Measurements from ENCODE around the gene STARD3. TPM values are rescaled to one million over a fixed set of nuclear protein-coding genes. Genes with fewer than 3 reads are reported as not detected.
A peak's percentile ranks its signal among the peaks of the same experiment; 100 is the strongest.

STARD3 gene
- total RNA-seq, 1 donor from 2014 or later, result 50.2 TPM

DNA sequence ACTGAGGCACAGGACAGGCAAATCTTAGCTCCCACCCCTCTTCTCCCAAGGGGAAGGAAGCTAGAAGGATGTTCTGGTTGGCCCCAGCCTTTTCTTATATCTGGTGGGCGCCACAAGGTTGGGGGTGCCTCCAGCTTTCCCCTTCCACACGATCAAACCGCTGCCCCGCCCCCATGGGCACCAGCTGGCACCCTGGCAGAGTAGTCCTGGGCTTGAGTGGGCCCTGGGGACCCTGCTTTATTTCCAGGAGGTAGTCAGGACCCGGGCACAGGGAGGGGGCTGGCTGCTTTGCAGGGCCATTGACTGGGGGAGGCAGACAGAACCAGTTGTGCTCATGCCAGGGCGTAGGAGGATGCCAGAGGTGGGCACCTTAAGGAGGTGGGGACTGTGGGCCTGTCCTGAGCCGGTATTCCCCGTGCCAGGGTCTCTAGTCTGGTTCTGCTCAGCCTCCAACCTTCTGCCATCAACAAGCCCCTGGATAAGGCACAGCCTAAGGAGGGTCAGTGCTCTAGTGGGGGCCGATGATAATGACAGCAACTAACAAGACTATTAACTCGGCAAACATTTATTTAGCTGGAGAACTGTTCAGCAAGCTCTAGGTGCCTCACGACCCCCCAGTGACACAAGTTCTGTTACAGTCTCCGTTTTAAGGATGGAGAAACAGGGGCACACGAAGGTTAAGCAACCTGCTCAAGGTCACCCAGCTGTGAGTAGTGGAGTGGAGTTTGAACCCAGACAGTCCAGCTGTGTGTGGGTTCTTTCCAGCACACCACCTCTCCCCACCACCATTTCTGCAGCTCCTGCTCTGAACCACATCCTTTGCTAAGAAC lies 17.8 kb upstream of the STARD3 start:
- no peak for DNase-seq (ENCODE audit: extremely low read depth, low read depth, low spot score)

DNA sequence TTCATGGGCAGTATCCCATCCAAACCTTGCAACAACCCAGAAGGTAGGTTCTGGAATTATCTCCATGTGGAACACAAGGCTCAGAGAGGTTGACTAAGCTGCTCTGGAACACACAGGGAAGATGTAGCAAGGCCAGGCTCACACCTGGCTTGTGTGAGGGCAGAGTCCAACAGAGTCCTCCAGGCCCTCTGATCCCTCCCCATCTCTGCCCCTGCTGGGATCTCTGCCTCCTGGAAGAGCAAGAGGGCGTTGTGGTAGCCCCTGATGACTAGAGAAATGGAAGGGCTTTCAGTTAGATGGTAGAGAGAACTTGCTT lies 17.2 kb upstream of the STARD3 start:
- DNase-seq (ENCODE audit: extremely low read depth, low read depth, low spot score), result no peak

DNA sequence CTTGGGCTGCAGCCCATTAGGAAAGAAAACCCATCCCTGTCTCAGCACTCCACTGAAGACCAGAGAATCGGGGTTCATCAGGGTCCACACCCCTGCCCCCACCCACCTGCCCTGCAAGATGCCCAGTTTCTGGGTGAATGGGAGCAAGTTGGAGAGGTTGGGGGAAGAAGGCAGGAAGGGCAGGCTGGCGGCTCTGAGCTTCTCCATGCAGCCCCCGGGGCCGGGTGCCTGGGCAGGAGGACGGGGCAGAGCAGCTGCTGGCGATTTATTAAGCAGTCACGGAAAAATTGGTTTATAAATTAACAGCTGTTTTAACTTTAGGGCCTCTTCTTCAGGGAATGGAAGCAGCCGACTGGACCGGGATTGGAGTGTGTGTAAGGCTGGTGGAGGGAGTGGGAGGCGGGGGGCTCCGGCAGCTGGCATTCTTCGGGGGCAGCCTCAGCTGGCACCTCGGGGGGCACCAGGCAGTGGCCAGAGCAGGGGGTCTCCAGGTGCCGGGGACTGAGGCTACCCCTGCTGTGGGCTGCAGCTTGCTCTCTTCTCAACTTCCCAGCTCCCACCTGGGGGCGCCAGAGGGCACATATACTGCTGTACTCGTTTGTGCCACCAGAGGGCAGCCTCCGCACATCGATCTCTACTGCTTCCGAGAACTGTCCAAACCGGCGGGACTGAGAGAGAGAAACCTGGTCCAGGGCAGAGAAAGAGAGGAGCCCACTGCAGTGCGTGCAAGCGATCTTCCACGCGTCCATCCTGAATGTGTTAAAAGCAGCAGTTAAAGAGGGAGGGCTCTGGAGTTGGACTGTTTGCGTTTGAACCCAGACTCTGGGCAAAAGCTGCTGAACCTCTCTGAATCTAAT lies 15.2 kb upstream of the STARD3 start:
- DNase-seq (ENCODE audit: extremely low read depth, low read depth, low spot score), result peak; percentile 39

DNA sequence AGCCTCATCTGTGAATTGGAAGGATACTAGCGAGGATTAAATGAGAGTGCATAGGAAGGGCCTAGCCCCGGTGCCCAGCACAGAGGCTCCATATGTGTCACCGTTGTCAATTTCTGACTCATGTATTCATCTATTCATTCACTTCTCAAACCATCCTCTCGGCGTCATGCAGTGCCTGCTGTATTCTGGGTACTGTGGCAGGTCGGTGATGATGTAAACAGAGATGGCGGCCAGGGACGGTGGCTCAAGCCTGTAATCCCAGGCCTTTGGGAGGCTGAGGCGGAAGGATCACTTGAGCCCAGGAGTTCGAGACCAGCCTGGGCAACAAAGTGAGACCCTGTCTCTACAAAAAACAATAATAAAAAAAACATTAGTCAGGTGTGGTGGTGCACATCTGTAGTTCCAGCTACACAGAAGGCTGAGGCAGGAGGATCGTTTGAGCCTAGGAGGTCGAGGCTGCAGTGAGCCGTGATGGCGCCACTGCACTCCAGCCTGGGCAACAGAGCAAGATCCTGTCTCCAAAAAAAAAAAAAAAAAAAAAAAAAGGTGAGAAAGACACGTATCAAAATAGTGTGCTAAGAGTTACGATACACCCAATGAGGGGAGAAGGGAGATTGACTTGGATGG lies 14.5 kb upstream of the STARD3 start:
- DNase-seq (ENCODE audit: extremely low read depth, low read depth, low spot score), result no peak

DNA sequence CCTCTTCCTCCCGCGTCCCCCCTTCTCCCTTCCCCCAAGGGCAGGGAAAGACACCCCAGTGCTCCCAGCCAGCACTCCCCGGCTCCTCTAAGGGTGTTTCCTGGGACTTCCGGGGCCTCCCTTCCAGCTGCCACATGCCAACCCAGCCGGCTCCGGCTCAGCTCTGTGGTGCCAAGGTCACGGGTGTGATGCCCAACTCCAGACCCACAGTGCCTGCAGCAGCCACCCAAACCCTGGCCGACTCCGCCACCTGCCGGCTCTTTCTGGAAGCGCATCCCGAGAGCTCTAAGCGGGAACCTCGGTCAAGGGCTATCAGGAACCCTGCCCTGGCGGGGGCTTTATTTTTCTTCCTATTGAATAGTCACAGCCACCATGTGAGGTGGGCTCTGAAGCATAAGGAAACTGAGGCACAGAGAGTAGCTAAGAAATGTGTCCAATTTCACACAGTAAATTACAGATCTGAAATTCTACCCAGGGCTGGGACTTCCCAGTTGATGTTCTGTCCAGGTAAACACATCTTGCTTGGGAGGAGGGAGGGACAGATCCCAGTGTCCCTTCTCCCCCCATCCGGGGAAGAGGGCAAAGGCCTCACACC lies 13.5 kb upstream of the STARD3 start:
- no peak for DNase-seq (ENCODE audit: extremely low read depth, low read depth, low spot score)

DNA sequence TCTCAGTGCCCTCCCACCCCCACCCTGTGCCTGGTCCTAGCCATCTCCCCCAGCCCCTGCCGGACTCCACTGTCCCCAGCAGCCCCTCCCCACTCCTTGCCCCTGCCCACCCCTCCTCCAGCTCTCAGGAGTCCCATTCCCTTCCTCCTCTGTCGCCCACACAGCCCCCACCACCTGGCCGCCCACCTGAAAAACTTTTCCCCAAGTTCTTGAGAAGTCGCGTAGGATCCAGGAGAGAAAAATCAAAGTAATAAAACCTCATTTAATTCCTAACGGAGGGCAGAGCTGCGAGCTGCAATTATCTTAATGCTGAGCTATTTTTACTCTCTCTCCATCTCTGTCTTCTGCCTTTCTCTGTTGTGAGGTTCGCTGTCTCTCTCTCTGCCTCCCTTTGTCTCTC lies 12.6 kb upstream of the STARD3 start:
- no peak for DNase-seq (ENCODE audit: extremely low read depth, low read depth, low spot score)

DNA sequence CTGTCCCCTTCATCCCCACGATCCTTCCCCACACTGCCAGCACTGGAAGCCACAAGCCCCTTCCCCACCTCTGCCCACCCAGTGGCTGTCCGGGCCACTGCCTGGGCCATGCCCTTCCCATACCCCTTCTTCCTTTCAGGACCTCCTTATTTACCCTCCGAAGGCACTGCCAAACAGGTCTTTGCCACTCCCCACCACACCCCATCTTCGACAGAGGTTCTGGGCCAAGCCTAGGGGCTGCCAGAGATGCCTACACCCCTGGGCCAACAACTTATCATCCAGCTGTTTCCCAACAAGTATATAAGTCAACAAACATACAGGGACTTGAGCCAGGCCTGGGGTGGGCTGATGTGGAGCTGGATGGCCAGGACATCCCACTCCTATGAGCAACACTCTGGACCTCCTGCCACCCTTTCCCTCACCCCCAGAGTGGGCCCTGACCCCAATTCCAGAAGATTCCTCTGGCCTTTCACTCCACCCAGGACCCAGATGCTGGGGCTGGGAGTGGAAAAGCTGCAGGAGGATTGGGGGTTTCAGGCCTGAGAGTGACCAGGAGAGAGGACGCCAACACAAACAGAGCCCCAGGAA lies 11.7 kb upstream of the STARD3 start:
- no peak for DNase-seq (ENCODE audit: extremely low read depth, low read depth, low spot score)

DNA sequence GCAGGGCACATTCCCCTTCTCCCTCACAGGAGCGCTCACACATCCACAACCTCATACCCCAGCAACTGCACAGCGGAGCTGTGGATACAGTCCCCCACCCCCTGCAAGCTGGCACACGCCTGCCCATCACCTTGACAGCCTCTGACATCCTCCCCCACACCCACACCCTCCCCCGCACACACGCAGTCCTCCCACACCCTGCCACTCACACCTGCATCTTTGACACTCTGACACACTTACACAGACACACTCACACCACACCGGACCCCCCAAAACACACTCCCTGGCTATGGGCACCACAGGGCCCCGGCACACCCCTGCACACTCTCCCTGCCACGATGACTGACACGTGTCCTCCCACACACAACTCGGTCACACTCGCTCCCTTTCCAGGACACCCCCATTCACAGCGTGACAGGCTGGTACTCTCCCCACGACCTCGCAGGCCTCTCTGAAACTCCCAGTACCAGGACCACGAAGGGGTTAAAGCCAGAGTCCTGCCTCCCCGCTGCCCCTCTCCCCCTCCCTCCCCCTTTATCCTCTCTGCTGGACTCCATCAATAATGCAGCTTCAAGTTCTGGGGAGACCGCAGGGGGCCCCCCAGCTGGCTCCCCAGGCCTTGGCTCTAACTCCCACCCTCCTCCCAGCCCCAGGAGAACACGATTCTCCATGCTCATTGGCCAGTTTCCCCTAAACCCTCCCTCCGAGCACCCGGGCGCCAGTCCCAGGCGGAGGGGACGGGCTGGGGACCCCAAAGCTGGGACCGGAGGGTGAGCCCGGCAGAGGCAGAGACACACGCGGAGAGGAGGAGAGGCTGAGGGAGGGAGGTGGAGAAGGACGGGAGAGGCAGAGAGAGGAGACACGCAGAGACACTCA lies 10.5 kb upstream of the STARD3 start, which contains the start of gene PPP1R1B:
TSS of gene PPP1R1B (plus strand) at position 782 of the 876 bp plus-strand sequence. CDS start 441 bp downstream, outside the sequence.
- DNase-seq (ENCODE audit: extremely low read depth, low read depth, low spot score), result no peak

DNA sequence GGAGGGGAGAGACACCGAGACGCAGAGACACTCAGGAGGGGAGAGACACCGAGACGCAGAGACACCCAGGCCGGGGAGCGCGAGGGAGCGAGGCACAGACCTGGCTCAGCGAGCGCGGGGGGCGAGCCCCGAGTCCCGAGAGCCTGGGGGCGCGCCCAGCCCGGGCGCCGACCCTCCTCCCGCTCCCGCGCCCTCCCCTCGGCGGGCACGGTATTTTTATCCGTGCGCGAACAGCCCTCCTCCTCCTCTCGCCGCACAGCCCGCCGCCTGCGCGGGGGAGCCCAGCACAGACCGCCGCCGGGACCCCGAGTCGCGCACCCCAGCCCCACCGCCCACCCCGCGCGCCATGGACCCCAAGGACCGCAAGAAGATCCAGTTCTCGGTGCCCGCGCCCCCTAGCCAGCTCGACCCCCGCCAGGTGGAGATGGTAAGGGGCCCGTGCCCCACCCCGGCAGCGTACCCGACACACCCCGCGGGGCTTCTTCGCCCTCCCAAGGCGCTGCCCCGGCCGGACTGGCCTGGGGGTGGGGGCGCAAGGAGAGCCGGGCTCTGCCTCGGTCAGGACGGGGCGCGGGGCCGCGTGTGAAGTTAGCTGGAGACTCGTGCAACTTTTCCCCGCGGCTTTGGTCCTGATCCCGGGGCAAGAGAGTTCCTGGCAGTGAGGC lies 9.8 kb upstream of the STARD3 start:
- no peak for DNase-seq (ENCODE audit: extremely low read depth, low read depth, low spot score)

DNA sequence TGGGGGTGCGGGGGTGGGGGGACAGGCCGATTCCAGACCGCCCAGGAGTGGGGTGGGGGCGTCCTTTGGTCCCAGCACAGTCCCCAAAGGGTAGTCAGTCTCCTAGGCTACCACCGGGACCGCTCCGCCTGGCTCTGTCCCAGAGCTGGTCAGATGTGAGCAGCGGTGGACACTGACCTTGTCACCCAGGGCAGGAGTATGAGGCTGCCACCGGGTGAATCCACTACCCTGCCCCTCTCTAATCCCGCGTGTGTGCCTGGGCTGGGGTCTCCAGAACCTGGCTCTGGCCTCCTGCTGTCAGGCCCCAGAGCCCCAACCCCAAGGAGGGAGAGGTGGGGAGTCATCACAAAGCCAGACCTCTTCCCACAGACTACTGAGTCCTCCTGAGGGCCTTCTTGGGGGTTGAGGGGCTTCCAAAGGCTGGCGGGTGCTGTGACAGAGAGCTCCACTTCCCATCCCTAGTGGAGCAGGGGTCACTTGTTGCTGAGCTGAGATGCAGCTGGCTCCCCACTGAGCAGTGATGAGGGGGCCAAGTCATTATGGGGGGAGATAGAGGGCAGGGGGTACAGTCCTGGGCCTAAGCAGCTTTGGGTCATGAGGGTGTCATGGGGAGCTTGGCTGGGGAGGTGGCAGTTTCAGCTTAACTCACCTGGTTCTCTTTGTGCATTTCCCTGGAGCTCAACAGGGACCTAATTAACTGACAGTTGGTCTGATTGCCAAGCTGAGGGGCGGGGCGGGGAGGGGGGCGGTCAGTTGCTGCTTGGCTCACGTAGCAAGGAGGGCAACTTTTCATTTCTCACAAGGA lies 9.0 kb upstream of the STARD3 start:
- DNase-seq (ENCODE audit: extremely low read depth, low read depth, low spot score), result no peak

DNA sequence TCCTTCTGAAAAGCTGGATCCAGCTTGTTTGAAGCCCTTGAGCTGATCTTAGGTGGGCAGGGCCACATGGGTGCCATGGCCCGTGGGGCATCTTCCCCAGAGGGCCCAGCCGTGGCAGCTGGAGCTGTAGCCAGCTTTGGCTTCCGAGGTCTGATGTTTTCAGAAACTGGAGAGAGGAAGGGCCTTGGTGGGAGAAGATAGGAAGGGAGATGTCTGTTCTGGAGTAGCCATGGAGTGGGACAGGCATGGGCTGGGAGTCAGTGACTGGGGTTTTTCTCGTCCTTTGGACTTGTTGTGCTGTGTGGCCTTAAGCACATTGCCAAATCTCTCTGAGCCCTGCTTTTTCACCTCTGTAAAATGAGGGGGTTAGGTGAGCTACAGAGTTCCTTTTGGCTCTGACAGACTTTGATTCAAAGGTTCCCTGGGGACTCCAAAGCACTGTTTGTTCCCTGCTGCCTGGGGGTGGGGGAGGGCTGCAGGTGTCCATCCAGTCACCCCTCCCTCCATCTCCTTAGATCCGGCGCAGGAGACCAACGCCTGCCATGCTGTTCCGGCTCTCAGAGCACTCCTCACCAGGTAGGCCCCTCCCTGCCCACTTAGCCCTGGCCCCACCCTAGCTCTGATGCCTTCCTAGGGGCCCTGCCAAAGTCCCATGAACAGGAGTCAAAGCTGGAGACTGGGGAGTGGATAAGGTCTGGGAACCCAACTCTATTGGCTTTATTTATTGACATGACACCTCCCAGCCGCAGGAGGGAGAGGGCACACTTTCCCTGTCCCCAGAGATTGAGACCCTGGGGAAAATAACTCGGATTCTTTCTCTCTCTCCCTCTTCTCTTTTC lies 8.1 kb upstream of the STARD3 start:
- DNase-seq (ENCODE audit: extremely low read depth, low read depth, low spot score), result no peak

DNA sequence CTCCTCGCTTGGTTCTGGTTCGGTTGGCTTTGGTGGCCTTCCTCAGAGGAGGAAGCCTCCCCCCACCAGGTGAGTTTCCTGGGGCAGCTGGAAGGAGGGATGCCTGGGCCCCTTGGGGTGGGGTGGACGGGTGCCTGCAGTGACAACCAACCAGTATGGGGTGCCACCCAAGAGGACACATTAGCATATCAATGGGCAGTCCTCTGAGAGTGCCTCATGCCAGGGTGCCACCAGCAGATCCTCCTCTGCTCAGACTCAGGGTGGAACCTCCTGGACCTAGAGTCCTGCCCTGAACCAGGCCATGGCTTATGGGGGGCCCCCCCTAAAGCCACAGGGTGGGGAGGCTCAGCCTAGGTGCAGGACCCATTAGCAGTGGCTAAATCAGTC lies 7.5 kb upstream of the STARD3 start:
- DNase-seq (ENCODE audit: extremely low read depth, low read depth, low spot score), result no peak

DNA sequence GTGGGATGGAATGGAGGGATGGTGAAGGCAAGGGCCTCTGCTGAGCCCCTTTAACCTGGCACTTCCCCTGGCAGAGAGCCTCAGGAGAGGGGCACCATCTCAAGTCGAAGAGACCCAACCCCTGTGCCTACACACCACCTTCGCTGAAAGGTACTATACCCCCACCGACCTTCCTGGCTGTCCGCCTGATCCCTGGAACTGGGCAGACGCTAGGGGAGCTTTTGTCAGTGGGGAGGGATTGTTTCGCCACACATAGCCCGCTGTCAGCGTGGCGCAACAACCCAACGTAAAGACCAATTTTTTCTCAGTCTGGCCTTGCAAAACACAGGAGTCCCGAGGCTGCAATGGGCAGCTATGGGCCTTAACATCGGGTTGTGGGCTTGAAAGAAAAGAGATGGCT lies 7.0 kb upstream of the STARD3 start:
- no peak for DNase-seq (ENCODE audit: extremely low read depth, low read depth, low spot score)

DNA sequence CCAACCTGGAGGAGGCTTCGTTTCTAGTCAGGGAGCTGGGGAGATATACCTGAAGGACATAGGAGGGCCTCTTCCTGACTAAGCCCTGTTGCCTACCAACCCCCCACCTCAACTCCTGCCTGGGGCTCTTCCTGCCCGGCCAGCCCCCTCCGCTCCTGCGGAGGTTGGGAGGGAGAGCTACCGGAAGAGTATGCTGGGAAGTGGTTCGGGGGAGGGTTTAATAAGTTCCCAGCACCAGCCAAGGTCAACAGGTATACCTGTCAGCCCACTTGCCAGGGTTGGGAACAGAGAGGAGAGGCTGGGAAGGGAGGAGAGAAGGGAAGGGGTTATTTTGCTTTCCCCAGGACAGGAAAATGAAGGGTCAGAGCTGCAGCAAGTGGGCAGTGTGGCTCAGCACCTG lies 5.5 kb upstream of the STARD3 start:
- no peak for DNase-seq (ENCODE audit: extremely low read depth, low read depth, low spot score)

DNA sequence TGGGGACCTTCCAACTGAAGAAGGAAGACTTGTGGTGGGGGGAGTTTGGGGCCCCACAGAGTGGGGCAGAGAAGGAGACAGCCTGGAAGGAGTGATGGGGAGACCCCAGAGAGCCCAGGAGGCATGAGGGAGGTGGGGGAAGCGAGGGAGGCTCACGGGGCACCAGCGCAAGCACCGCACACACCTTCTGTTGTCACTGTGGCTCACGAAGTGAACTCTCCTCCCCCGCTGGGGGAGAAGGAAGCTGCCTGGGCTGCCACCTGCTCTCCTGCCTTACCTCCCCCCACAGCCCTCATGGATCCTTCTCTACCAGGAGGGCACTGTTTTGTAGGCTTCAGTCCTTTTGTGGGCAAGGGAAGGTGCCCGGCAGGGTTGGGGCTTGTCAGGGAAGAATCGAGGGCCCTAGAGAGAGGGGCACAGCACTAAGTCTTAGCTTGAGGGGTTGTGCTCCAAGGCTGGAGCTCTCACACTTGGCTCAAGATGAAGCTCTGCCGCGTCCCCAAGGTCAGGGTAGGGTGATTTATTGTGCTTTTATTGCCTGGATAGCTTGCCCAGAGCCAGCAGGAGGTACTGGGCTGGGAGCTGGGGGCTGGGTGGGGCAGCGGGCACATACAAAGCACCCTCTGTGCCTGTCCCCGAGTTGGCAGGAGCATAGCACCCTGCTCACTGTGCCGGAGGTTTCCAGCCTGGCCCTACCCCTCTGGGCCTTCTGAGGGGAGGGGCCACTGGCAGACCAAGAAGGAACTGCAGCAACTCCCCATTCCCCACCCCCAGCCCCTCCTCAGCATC lies 4.6 kb upstream of the STARD3 start:
- DNase-seq (ENCODE audit: extremely low read depth, low read depth, low spot score), result no peak

DNA sequence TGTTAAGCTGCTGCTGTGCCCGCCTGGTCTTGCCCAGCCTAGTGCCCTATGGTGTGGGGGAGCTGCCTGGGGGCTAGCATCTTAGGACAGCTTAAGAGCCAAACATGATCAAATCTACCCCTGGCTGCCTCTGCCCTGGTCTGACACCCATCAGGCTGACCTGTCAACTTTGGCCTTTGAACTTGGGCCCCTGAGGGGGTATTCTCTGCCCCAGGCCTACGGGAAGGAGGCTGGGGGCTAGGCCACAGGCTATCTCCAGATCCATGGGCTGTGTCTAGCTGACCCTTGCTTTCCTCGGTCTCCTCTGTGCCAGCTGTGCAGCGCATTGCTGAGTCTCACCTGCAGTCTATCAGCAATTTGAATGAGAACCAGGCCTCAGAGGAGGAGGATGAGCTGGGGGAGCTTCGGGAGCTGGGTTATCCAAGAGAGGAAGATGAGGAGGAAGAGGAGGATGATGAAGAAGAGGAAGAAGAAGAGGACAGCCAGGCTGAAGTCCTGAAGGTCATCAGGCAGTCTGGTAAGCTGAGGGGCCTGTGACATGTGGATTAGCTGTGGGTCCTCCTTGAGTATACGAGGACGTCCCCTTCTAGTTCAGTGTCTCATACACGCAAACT lies 3.3 kb upstream of the STARD3 start:
- DNase-seq (ENCODE audit: extremely low read depth, low read depth, low spot score), result no peak

Data from glomerular endothelial cell (primary cell).